Germinal center (tissue), 1 donor: ENCODE data around the gene ATP2B1.

Experiments used
- DNase-seq: peaks from one replicate; pipeline ENCODE4 v3.0.0; 2012; ENCODE audit warnings: mixed read lengths, low spot score

ATP2B1 gene

GRCh38 chr12:89692439-89692838, 16.2 kb downstream of the ATP2B1 start:
- DNase-seq: no peak

GRCh38 chr12:89691659-89692058, 17.0 kb downstream of the ATP2B1 start:
- no peak for DNase-seq

GRCh38 chr12:89690925-89691324, 17.7 kb downstream of the ATP2B1 start:
- DNase-seq: no peak

GRCh38 chr12:89689306-89689705, 19.3 kb downstream of the ATP2B1 start:
- no peak for DNase-seq

GRCh38 chr12:89686311-89686710, 22.3 kb downstream of the ATP2B1 start:
- DNase-seq: no peak

- no peak for DNase-seq
These were observed 23.2 kb downstream of the ATP2B1 start for GRCh38 chr12:89685363-89685972.

GRCh38 chr12:89684136-89684535, 24.5 kb downstream of the ATP2B1 start:
- DNase-seq: no peak

- no peak for DNase-seq
These were observed 26.4 kb downstream of the ATP2B1 start for GRCh38 chr12:89682284-89682683.

- no peak for DNase-seq
These were observed 28.2 kb downstream of the ATP2B1 start for GRCh38 chr12:89680409-89680808.

- DNase-seq: no peak
These were observed 29.0 kb downstream of the ATP2B1 start for GRCh38 chr12:89679631-89680030.

- no peak for DNase-seq
These were observed 30.4 kb downstream of the ATP2B1 start for GRCh38 chr12:89678225-89678624.

- DNase-seq: no peak
These were observed 31.7 kb downstream of the ATP2B1 start for GRCh38 chr12:89676930-89677329.

GRCh38 chr12:89674326-89674942, 34.2 kb downstream of the ATP2B1 start:
- DNase-seq: no peak

- no peak for DNase-seq
These were observed 35.0 kb downstream of the ATP2B1 start for GRCh38 chr12:89673603-89674002.

GRCh38 chr12:89672589-89672979, 36.1 kb downstream of the ATP2B1 start:
- no peak for DNase-seq

- no peak for DNase-seq
These were observed 37.2 kb downstream of the ATP2B1 start for GRCh38 chr12:89671469-89671868.

- no peak for DNase-seq
These were observed 39.4 kb downstream of the ATP2B1 start for GRCh38 chr12:89669197-89669596.

GRCh38 chr12:89665556-89665955, 43.1 kb downstream of the ATP2B1 start:
- DNase-seq: no peak

GRCh38 chr12:89664441-89664840, 44.2 kb downstream of the ATP2B1 start:
- no peak for DNase-seq

- peak; percentile 6 for DNase-seq
These were observed 44.9 kb downstream of the ATP2B1 start for GRCh38 chr12:89663577-89664357.

GRCh38 chr12:89662623-89663022, 46.0 kb downstream of the ATP2B1 start:
- DNase-seq: no peak

- DNase-seq: no peak
These were observed 46.8 kb downstream of the ATP2B1 start for GRCh38 chr12:89661706-89662330.

GRCh38 chr12:89657739-89658138, 50.9 kb downstream of the ATP2B1 start:
- no peak for DNase-seq
